NCI-H82 (cell line): ENCODE measurements around the gene ST14.
A peak's percentile ranks its signal among the peaks of the same experiment; 100 is the strongest.
"Not testable (repeated sequence)": the region's sequence is repeated elsewhere in the genome, so short reads cannot be mapped to it uniquely, and the experiment has no call there.

Source experiments
- DNase-seq: peaks from one replicate; lab custom pipeline; 2025; lab: John Stamatoyannopoulos, UW

The ST14 gene

DNA sequence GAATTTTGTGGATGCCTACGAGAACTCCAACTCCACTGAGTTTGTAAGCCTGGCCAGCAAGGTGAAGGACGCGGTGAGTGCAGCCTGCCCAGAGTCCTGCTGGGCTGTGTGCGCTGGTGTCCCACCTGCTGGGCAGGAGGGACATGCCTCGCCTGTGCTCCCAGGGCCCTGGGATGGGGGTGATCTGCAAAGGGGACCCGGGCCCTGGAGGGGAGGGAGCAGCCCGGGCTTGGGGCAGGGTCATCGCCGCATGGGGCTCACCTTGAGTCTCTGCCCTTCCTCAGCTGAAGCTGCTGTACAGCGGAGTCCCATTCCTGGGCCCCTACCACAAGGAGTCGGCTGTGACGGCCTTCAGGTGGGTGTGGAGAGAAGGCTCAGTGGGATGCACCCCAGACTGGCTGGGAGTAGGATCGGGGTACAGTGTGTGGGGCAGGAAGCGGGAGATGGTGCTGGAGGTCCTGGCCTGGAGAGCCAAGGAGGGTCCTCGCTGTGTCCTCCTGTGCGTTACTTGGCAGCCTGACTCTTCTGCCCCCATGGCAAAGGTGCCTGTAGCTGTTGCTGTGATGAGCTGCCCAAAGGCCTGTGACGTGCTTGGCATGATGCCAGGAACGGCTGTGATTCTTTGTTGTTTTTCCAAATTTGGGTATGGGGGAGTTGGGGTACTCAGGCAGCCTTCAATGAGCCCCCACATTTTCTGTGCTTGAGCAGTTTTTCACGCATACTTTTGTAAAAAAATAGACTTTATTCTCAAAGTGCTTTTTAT lies 29.2 kb downstream of the ST14 start:
- no peak for DNase-seq

DNA sequence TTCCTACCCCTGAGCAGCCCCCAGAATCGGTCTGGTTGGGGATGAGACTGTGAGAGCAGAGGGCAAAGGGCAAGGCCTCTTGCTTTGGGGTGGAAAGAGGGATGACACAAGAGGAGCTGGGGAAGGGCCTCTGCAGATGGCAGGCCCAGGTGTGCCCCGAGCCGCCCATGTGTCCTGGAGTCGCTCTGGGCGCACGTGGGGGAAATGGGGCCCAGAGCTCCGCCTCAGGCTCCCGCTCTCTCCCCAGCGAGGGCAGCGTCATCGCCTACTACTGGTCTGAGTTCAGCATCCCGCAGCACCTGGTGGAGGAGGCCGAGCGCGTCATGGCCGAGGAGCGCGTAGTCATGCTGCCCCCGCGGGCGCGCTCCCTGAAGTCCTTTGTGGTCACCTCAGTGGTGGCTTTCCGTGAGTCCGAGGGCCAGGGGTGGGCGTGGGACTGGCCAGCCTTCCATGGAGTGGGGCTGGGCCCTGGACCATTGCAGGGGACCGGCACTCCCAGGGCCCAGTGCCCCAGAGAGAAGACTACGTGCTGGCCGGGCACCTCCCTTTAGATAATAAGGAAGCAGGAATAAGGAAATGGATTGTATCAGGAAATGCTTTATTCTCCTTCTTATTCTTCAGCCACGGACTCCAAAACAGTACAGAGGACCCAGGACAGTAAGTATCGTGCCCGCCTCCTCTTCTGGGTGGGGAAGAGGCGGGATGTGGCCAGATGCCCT lies 30.1 kb downstream of the ST14 start:
- no peak for DNase-seq

DNA sequence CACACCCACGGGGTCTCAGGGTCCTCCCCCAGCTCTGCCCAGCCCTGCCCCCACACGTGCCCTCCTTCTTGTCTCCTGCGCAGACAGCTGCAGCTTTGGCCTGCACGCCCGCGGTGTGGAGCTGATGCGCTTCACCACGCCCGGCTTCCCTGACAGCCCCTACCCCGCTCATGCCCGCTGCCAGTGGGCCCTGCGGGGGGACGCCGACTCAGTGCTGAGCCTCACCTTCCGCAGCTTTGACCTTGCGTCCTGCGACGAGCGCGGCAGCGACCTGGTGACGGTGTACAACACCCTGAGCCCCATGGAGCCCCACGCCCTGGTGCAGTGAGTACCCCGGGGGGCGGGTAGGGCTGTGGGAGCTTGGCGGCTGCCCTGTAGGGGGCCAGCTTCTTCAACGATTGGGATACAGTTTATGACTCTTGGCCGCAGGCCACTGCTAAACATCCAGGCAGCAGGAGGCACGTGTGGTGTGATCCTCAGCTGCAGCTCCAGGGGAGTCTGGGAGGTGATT lies 30.8 kb downstream of the ST14 start:
- DNase-seq: no peak

- no peak for DNase-seq
These were observed 32.3 kb downstream of the ST14 start for GRCh38 chr11:130191896-130192295.

DNA sequence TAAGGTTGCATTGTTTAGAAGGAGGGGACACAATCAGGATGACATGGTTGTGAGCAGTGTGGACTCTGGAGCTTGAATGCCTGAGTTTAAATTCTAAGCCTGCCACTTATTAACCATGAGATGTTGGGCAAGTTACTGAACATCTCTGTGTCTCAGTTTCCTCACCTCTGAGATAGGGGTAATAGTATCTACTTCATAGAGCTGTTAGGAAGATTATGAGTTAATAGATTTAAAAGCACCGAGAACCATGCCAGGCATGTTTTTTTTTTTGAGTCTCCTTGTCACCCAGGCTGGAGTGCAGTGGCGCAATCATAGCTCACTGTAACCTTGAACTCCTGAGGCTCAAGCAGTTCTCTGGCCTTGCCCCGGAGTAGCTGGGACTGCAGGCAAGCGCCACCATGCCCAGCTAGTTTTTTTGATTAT lies 33.3 kb downstream of the ST14 start:
- peak; percentile 33 for DNase-seq

- not testable (repeated sequence) for DNase-seq
These were observed 34.0 kb downstream of the ST14 start for GRCh38 chr11:130193551-130193950.

- DNase-seq: no peak
These were observed 34.9 kb downstream of the ST14 start for GRCh38 chr11:130194241-130195023.

DNA sequence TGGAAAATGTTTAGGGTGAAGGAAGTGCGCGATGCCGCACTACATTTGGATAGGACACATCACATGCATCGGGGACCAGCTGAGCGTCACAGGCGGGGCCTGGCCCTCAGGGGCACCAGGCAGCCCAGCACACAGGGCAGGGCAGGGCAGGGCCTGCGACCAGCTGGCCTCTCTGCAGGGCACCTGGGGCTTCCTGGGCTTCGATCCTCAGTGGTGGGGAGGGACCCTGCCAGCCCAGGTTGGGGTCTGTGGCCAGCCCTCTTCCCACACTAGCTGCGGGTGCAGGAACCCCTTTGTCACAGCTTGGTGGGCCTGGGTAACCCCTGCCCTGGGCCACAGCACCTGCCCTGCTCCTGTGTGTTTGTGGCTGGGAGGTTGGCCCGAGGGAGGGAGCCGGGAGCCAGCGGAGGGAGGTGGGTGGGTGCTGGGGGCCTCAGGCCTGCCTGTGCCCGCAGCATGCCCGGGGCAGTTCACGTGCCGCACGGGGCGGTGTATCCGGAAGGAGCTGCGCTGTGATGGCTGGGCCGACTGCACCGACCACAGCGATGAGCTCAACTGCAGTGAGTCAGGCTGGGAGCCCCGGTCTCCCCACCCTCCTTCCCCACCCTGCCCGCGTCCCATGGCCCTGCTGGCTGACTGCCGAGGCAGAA lies 37.9 kb downstream of the ST14 start:
- no peak for DNase-seq

DNA sequence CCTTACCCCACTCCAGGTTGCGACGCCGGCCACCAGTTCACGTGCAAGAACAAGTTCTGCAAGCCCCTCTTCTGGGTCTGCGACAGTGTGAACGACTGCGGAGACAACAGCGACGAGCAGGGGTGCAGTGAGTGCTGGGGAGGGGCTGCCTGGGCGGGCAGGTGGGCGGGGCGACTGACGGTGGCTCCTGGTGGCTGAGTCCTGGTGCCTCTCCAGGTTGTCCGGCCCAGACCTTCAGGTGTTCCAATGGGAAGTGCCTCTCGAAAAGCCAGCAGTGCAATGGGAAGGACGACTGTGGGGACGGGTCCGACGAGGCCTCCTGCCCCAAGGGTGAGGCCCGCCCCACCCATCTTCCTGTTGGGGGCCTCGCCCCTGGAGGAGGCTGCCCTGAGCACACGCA lies 38.7 kb downstream of the ST14 start:
- no peak for DNase-seq

DNA sequence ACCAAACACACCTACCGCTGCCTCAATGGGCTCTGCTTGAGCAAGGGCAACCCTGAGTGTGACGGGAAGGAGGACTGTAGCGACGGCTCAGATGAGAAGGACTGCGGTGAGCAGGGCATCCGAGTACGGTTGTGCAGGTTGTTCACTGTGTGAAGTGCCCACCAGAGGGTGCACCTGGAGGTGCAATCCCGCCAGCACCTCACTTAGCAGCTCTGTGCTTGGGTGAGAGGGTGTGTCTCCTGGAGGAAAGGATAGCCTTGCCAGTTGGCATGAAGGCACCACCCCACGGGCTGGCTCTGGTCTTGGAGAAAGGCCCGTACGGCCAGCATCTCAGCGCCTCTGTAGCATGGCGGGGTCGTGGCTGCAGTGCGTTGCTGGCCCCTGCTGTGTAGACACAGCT lies 39.4 kb downstream of the ST14 start:
- no peak for DNase-seq

DNA sequence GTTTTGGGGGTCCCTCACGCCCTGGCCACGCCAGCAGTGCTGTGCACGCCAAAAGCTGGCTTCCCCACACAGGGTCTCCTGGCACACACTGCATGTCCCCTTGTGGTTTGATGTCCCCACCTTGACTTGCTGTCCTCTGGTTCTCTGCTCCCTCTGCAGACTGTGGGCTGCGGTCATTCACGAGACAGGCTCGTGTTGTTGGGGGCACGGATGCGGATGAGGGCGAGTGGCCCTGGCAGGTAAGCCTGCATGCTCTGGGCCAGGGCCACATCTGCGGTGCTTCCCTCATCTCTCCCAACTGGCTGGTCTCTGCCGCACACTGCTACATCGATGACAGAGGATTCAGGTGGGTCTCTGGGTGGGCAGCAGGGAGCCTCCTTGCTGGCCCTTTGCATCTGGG lies 40.2 kb downstream of the ST14 start:
- no peak for DNase-seq

GRCh38 chr11:130201026-130201425 lies 41.4 kb downstream of the ST14 start:
- DNase-seq: no peak

GRCh38 chr11:130202009-130202817 lies 42.6 kb downstream of the ST14 start:
- no peak for DNase-seq

- no peak for DNase-seq
These were observed 43.5 kb downstream of the ST14 start for GRCh38 chr11:130202818-130203689.

GRCh38 chr11:130203766-130204702 lies 44.5 kb downstream of the ST14 start:
- DNase-seq: no peak

DNA sequence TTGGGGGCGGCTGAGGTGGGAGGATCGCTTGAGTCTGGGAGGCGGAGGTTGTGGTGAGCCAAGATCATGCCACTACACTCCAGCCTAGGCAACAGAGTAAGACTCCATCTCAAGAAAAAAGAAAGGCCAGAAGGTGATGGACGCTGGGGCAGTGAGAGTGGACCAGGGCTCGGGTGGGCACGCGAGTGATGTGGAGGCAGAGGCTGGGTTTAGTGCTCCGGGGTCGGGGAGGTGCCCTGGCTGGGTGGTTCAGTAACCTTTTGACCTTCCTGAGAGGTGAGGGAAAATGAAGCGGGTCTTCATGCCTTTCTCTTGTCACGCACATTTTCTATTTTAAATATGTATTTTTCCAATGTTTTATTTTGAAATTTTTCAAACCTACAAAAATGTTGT lies 45.1 kb downstream of the ST14 start:
- no peak for DNase-seq

DNA sequence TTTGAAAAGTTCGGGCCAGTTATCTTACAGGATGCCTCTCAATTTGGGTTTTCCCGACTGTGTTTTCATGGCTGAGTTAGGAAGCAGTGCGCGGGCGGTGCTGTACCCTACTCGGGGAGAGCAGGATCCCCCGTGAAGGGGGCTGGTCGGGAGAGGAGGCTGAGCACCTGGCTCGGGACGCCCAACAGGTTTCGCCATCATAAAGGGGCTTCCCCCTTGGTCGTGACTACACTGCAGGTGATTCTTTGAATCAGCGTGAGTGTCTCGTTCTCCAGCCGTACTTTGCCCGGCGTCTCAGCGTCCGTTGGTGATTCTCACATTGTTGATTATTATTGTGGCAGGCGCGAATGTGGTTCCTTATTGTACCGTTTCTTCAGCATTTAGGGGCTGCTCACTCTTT lies 46.6 kb downstream of the ST14 start:
- no peak for DNase-seq

- peak; percentile 53 for DNase-seq
These were observed 48.9 kb downstream of the ST14 start for GRCh38 chr11:130208241-130209127.
